B cell (primary cell): ENCODE data around the gene CXCL16. TPM values are rescaled to one million over a fixed set of nuclear protein-coding genes. Genes with fewer than 3 reads are reported as not detected.

Experiments used
- ATAC-seq: fragments of 200-7000 bp; cut with Tn5 transposase; one replicate; pipeline ENCODE4 v1.10.0; 2021; ENCODE audit warnings: low read depth, mild to moderate bottlenecking, moderate number of reproducible peaks, moderate library complexity
- CTCF ChIA-PET: fragments of 350-600 bp; sonication (Branson Sonifier 250); formaldehyde crosslinking; loops from one replicate; lab custom pipeline; 2021; ENCODE audit warnings: antibody characterized with exemption, inconsistent platforms; lab: Charles Lee
- POLR2A ChIA-PET: fragments of 350-600 bp; sonication (Branson Sonifier 250); formaldehyde crosslinking; loops from one replicate; lab custom pipeline; 2021; ENCODE audit warnings: antibody characterized with exemption; lab: Charles Lee
- DNase-seq: peaks from one replicate; pipeline ENCODE4 v3.0.0; 2013
- H2AFZ ChIP-seq: 2 replicates; pipeline ENCODE4 v1.6.1; 2012; ENCODE audit warnings: mild to moderate bottlenecking, low read depth, low read length; ENCODE audit not compliant: insufficient read depth, poor library complexity, severe bottlenecking
- H3K27ac ChIP-seq, 2 donors: 1 replicate in 1 of 2; 2 replicates in 1 of 2; pipeline ENCODE4 v1.5.1; 2012 to 2013; ENCODE audit warnings: low read length in 2 of 2, mild to moderate bottlenecking in 2 of 2, moderate library complexity in 1 of 2
- H3K27me3 ChIP-seq, 4 experiments: fragments of 200-600 bp in 1 of 4; sonication (generic) in 1 of 4; replicated peaks in 1 of 4; 1 replicate in 2 of 4; 2 replicates in 2 of 4; pipeline versions ENCODE4 v1.6.1 to v1.7.0; 2013 to 2016; ENCODE audit warnings: low read length in 3 of 4, mild to moderate bottlenecking in 2 of 4, mixed read lengths in 1 of 4, moderate library complexity in 1 of 4; ENCODE audit not compliant: insufficient read depth in 4 of 4, control insufficient read depth in 3 of 4; ENCODE audit errors: control extremely low read depth in 1 of 4
- H3K36me3 ChIP-seq, 2 experiments: replicated peaks in 1 of 2; 1 replicate in 1 of 2; 2 replicates in 1 of 2; pipeline versions ENCODE4 v1.6.1 to v1.7.1; 2013; ENCODE audit warnings: low read length in 1 of 2; ENCODE audit not compliant: insufficient read depth in 2 of 2, control insufficient read depth in 1 of 2; ENCODE audit errors: control extremely low read depth in 1 of 2, extremely low read depth in 1 of 2
- H3K4me1 ChIP-seq, 2 donors: fragments of 200-600 bp in 1 of 2; sonication (generic) in 1 of 2; 1 replicate in 1 of 2; 2 replicates in 1 of 2; pipeline versions ENCODE4 v1.5.1 to v1.6.1; 2013 to 2017; ENCODE audit warnings: low read length in 2 of 2; ENCODE audit not compliant: control insufficient read depth in 2 of 2, insufficient read depth in 2 of 2
- H3K4me2 ChIP-seq: replicated peaks from 2 replicates; pipeline ENCODE3; 2012; ENCODE audit warnings: mild to moderate bottlenecking, low read depth, low read length; ENCODE audit not compliant: poor library complexity, severe bottlenecking
- H3K4me3 ChIP-seq, 5 experiments: fragments of 200-600 bp in 1 of 5; sonication (generic) in 1 of 5; 1 replicate in 3 of 5; 2 replicates in 2 of 5; pipeline versions ENCODE4 v1.5.1 to v1.7.0; 2011 to 2016; ENCODE audit warnings: low read length in 4 of 5, mild to moderate bottlenecking in 4 of 5, low read depth in 2 of 5, control low read depth in 1 of 5, moderate library complexity in 1 of 5; ENCODE audit not compliant: insufficient read depth in 1 of 5; ENCODE audit errors: control extremely low read depth in 1 of 5, extremely low read depth in 1 of 5
- H3K79me2 ChIP-seq: fragments of 200-600 bp; sonication (generic); one replicate; pipeline ENCODE4 v1.6.0; 2016; ENCODE audit warnings: low read length; ENCODE audit not compliant: control insufficient read depth, insufficient read depth
- H3K9ac ChIP-seq: fragments of 200-600 bp; sonication (generic); 2 replicates; pipeline ENCODE4 v1.6.1; 2017; ENCODE audit warnings: mild to moderate bottlenecking, low read length, moderate library complexity
- H3K9me3 ChIP-seq, 3 donors: one replicate each; pipeline versions ENCODE4 v1.6.1 to v1.7.1; 2013; ENCODE audit warnings: low read length in 2 of 3; ENCODE audit not compliant: control insufficient read depth in 2 of 3, insufficient read depth in 1 of 3; ENCODE audit errors: control extremely low read depth in 1 of 3
- H4K20me1 ChIP-seq: 2 replicates; pipeline ENCODE4 v1.6.0; 2012; ENCODE audit warnings: mild to moderate bottlenecking, low read length; ENCODE audit not compliant: insufficient read depth, control insufficient read depth, poor library complexity, severe bottlenecking
- H3K27ac Mint-ChIP-seq: one replicate; pipeline ENCODE4 v1.8.0; 2021; ENCODE audit warnings: mixed read lengths
- H3K27me3 Mint-ChIP-seq: one replicate; pipeline ENCODE4 v1.8.0; 2021; ENCODE audit warnings: mixed read lengths
- H3K4me1 Mint-ChIP-seq: one replicate; pipeline ENCODE4 v1.8.0; 2021; ENCODE audit warnings: mixed read lengths
- H3K4me3 Mint-ChIP-seq: one replicate; pipeline ENCODE4 v1.8.0; 2021; ENCODE audit warnings: mixed read lengths
- H3K9me3 Mint-ChIP-seq: one replicate; pipeline ENCODE4 v1.8.0; 2022; ENCODE audit warnings: mixed read lengths; ENCODE audit not compliant: insufficient read depth
- CTCF ChIP-seq: fragments of 200-600 bp; IDR thresholded peaks from one replicate; pipeline ENCODE4 v1.8.0; 2022; ENCODE audit warnings: antibody characterized with exemption, mild to moderate bottlenecking
- EZH2 ChIP-seq: IDR thresholded peaks from 2 replicates; pipeline ENCODE4 v1.6.1; 2012; ENCODE audit warnings: borderline replicate concordance, low read depth, mild to moderate bottlenecking, moderate library complexity, low read length; ENCODE audit not compliant: insufficient read depth, poor library complexity, severe bottlenecking
- WGBS: methylation state at CpG from one replicate; pipeline ENCODE4 v1.1.5; 2013; ENCODE audit warnings: missing lambda C conversion rate; ENCODE audit not compliant: insufficient coverage; 5-methylcytosine and 5-hydroxymethylcytosine counted together
- intact Hi-C: fragments of 100-400 bp; cut with micrococcal nuclease; formaldehyde crosslinking; loops from one replicate; pipeline ENCODE4 v1.10.0; 2022
- polyA plus RNA-seq: library from polyadenylated mRNA; depleted of rRNA; stranded (reverse); fragments of >200 nt; gene quantifications from 2 replicates; pipeline ENCODE4 v1.2.3, GENCODE V29; 2012
- total RNA-seq, 2 donors: library from RNA; stranded (reverse); fragments of 120-200 nt in 1 of 2; gene quantifications; 1 replicate in 1 of 2; 2 replicates in 1 of 2; pipeline versions ENCODE4 v1.2.3 to v1.2.4, GENCODE V29; 2013 to 2022

The CXCL16 gene
- total and polyA plus RNA-seq, 2 donors (not counting 1 experiment from before 2014, with no cell fraction given): 10.9 to 22.0 TPM

GRCh38 chr17:4759776-4760236, 20.1 kb upstream of the CXCL16 start:
- Histone ChIP-seq H3K36me3 (no peaks in the 10 kb centered on the region), H3K27ac (no peak overlapping the region), H3K4me2 (no peak overlapping the region), H3K4me1 (peaks cover 0 to 3% of the 10 kb centered on the region in 2 donors), H2AFZ (no peak overlapping the region), H3K4me3 (no peak overlapping the region), H3K79me2 (no peaks in the 10 kb centered on the region), H3K9me3 (no peaks in the 10 kb centered on the region), H3K27me3 (peaks cover 0 to 8% (median 1%) of the 10 kb centered on the region in 4 experiments), H3K9ac (no peak overlapping the region), H4K20me1 (no peaks in the 10 kb centered on the region)
- Mint-ChIP-seq H3K27me3 (peaks cover 23% of the 10 kb centered on the region), H3K9me3 (no peaks in the 10 kb centered on the region), H3K27ac (no peak overlapping the region), H3K4me1 (peaks cover 4% of the 10 kb centered on the region), H3K4me3 (no peak overlapping the region)
- DNase-seq (no peak), ATAC-seq (no peak)
- intact Hi-C loops: no loop called here
- ChIA-PET CTCF (no interaction called here), POLR2A (no interaction called here)
- TF ChIP-seq CTCF (no peak), EZH2 (no peak)
- WGBS: 93% methylated on average over 3 of the region's 10 CpGs

- Histone ChIP-seq H2AFZ (no peak overlapping the region), H3K9me3 (no peaks in the 10 kb centered on the region), H3K27me3 (peaks cover 0 to 15% (median 7%) of the 10 kb centered on the region in 4 experiments), H3K27ac (no peak overlapping the region), H3K9ac (no peak overlapping the region), H4K20me1 (no peaks in the 10 kb centered on the region), H3K4me2 (no peak overlapping the region), H3K79me2 (no peaks in the 10 kb centered on the region), H3K36me3 (no peaks in the 10 kb centered on the region), H3K4me3 (no peak overlapping the region), H3K4me1 (peaks cover 3% of the 10 kb centered on the region in 2 donors)
- POLR2A ChIA-PET: no interaction called here
- no peak for DNase-seq
- Mint-ChIP-seq H3K27ac (no peak overlapping the region), H3K9me3 (no peaks in the 10 kb centered on the region), H3K4me3 (no peak overlapping the region), H3K4me1 (peaks cover 3% of the 10 kb centered on the region), H3K27me3 (peaks cover 37% of the 10 kb centered on the region)
- WGBS: no CpG with 5 or more reads among the region's 1 CpG
- CTCF ChIA-PET: no interaction called here
- intact Hi-C loops: no loop called here
- TF ChIP-seq CTCF (no peak), EZH2 (no peak)
- no peak for ATAC-seq
These were observed 13.7 kb upstream of the CXCL16 start for GRCh38 chr17:4753392-4753791.
